Mesendoderm (in vitro differentiated cells): Measurements from ENCODE around the gene SPP2.

Source experiments
- DNase-seq: peaks from one replicate; pipeline ENCODE4 v3.0.0; 2013
- H2AK5ac ChIP-seq: 2 replicates; pipeline ENCODE4 v1.6.1; 2013; ENCODE audit warnings: low read length, inconsistent platforms
- H2BK120ac ChIP-seq: 2 replicates; pipeline ENCODE4 v1.6.1; 2013; ENCODE audit warnings: low read depth, mild to moderate bottlenecking, low read length, moderate library complexity, mixed read lengths
- H2BK15ac ChIP-seq: replicated peaks from 2 replicates; pipeline ENCODE4 v1.6.1; 2013; ENCODE audit warnings: low read depth, mild to moderate bottlenecking, moderate library complexity
- H2BK5ac ChIP-seq: 2 replicates; pipeline ENCODE4 v1.6.1; 2013; ENCODE audit warnings: low read length, inconsistent platforms
- H3K18ac ChIP-seq: 2 replicates; pipeline ENCODE4 v1.6.1; 2013; ENCODE audit warnings: mild to moderate bottlenecking, low read length, mixed read lengths
- H3K23ac ChIP-seq: one replicate; pipeline ENCODE4 v1.6.1; 2013; ENCODE audit warnings: low read length
- H3K27ac ChIP-seq: 2 replicates; pipeline ENCODE4 v1.5.1; 2013; ENCODE audit warnings: low read depth, mild to moderate bottlenecking, inconsistent platforms, low read length, moderate library complexity
- H3K27me3 ChIP-seq: 2 replicates; pipeline ENCODE4 v1.6.1; 2013; ENCODE audit warnings: low read length, control low read depth, mild to moderate bottlenecking, inconsistent platforms; ENCODE audit not compliant: insufficient read depth, poor library complexity
- H3K36me3 ChIP-seq: 2 replicates; pipeline ENCODE4 v1.6.1; 2013; ENCODE audit warnings: low read length, inconsistent platforms; ENCODE audit not compliant: control insufficient read depth, insufficient read depth
- H3K4ac ChIP-seq: one replicate; pipeline ENCODE4 v1.6.1; 2013; ENCODE audit warnings: low read depth, mild to moderate bottlenecking, low read length, moderate library complexity
- H3K4me1 ChIP-seq: 2 replicates; pipeline ENCODE4 v1.6.1; 2013; ENCODE audit warnings: low read depth, low read length, inconsistent platforms; ENCODE audit not compliant: control insufficient read depth
- H3K4me2 ChIP-seq: 2 replicates; pipeline ENCODE4 v1.6.1; 2013; ENCODE audit warnings: low read length
- H3K4me3 ChIP-seq: 2 replicates; pipeline ENCODE4 v1.5.1; 2013; ENCODE audit warnings: mild to moderate bottlenecking, low read length
- H3K56ac ChIP-seq: one replicate; pipeline ENCODE4 v1.6.1; 2013; ENCODE audit warnings: low read length
- H3K79me1 ChIP-seq: 2 replicates; pipeline ENCODE4 v1.6.1; 2013; ENCODE audit warnings: low read length, inconsistent platforms
- H3K79me2 ChIP-seq: 2 replicates; pipeline ENCODE4 v1.6.1; 2013; ENCODE audit warnings: mild to moderate bottlenecking, low read length; ENCODE audit not compliant: control insufficient read depth, insufficient read depth
- H3K9ac ChIP-seq: 2 replicates; pipeline ENCODE4 v1.6.1; 2013; ENCODE audit warnings: low read length, inconsistent platforms
- H4K5ac ChIP-seq: one replicate; pipeline ENCODE4 v1.6.1; 2013; ENCODE audit warnings: low read length
- H4K8ac ChIP-seq: one replicate; pipeline ENCODE4 v1.6.1; 2013; ENCODE audit warnings: low read depth, mild to moderate bottlenecking, control low read depth, low read length, moderate library complexity
- WGBS: extraction: QIAGEN DNeasy Blood & Tissue Kit; methylation state at CpG from one replicate; pipeline ENCODE4 v1.1.7; 2013; ENCODE audit warnings: low lambda C conversion rate, missing lambda C conversion rate; ENCODE audit not compliant: insufficient coverage; ENCODE audit errors: extremely low coverage; 5-methylcytosine and 5-hydroxymethylcytosine counted together

The SPP2 gene

DNA sequence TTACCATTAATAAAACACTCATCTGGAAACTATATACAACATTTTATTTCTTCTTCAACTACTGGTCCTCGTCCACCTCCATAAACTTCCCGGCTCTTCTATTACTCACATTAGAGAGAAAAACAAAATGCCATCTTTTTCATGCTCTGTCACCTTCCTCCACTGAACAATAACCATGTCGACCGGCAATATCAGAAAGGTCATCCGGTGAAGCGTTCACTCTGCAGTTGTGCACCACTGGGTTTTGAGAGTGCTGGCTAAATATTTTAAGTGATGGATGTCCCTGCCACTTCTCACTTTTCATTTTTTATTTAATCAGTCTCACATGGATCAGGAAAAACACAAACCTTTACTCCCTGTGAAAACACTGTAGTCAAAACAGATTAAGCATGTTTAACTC, 48.2 kb downstream of the SPP2 start:
- Histone ChIP-seq H3K4me2 (no peak overlapping the region), H3K79me1 (no peaks in the 10 kb centered on the region), H3K4me1 (no peaks in the 10 kb centered on the region), H2BK5ac (no peak overlapping the region), H3K4me3 (no peak overlapping the region), H4K8ac (no peak overlapping the region), H3K27me3 (no peaks in the 10 kb centered on the region), H3K36me3 (no peaks in the 10 kb centered on the region), H3K9ac (no peak overlapping the region), H3K79me2 (no peaks in the 10 kb centered on the region), H2BK120ac (no peak overlapping the region), H3K56ac (no peak overlapping the region), H2AK5ac (no peak overlapping the region), H4K5ac (no peak overlapping the region), H3K23ac (no peak overlapping the region), H3K4ac (no peak overlapping the region), H3K18ac (no peak overlapping the region), H3K27ac (no peak overlapping the region), H2BK15ac (no peak overlapping the region)
- no CpG with 5 or more reads among the region's 6 CpGs for WGBS
- no peak for DNase-seq

- Histone ChIP-seq H3K36me3 (no peaks in the 10 kb centered on the region), H3K4me2 (no peak overlapping the region), H3K79me1 (no peaks in the 10 kb centered on the region), H3K23ac (no peak overlapping the region), H2BK15ac (no peak overlapping the region), H4K5ac (no peak overlapping the region), H2AK5ac (no peak overlapping the region), H3K27ac (no peak overlapping the region), H4K8ac (no peak overlapping the region), H3K4me3 (no peak overlapping the region), H3K79me2 (no peaks in the 10 kb centered on the region), H3K18ac (no peak overlapping the region), H3K4ac (no peak overlapping the region), H3K4me1 (no peaks in the 10 kb centered on the region), H3K27me3 (no peaks in the 10 kb centered on the region), H2BK120ac (no peak overlapping the region), H3K56ac (no peak overlapping the region), H3K9ac (no peak overlapping the region), H2BK5ac (no peak overlapping the region)
- DNase-seq = no peak
- WGBS = no CpG with 5 or more reads among the region's 4 CpGs
Measured at GRCh38 chr2:234099266-234099665, 48.8 kb downstream of the SPP2 start.

- no peak overlapping the region for H3K27ac ChIP-seq
- H2AK5ac ChIP-seq = no peak overlapping the region
- no peak overlapping the region for H3K4me3 ChIP-seq
- no peak overlapping the region for H2BK120ac ChIP-seq
- H3K56ac ChIP-seq = no peak overlapping the region
- no peaks in the 10 kb centered on the region for H3K27me3 ChIP-seq
- no peaks in the 10 kb centered on the region for H3K79me2 ChIP-seq
- H3K4ac ChIP-seq = no peak overlapping the region
- no peak overlapping the region for H3K9ac ChIP-seq
- no peak overlapping the region for H3K18ac ChIP-seq
- no peak overlapping the region for H4K5ac ChIP-seq
- H3K4me2 ChIP-seq = no peak overlapping the region
- WGBS = no CpG with 5 or more reads among the region's 4 CpGs
- no peaks in the 10 kb centered on the region for H3K79me1 ChIP-seq
- H3K36me3 ChIP-seq = no peaks in the 10 kb centered on the region
- H2BK15ac ChIP-seq = no peak overlapping the region
- no peak overlapping the region for H2BK5ac ChIP-seq
- no peak overlapping the region for H3K23ac ChIP-seq
- no peak overlapping the region for H4K8ac ChIP-seq
- no peaks in the 10 kb centered on the region for H3K4me1 ChIP-seq
- DNase-seq = no peak
Measured at GRCh38 chr2:234100686-234101085, 50.2 kb downstream of the SPP2 start.

- no peak overlapping the region for H3K27ac ChIP-seq
- no CpG with 5 or more reads among the region's 3 CpGs for WGBS
- H4K5ac ChIP-seq = no peak overlapping the region
- no peak overlapping the region for H3K56ac ChIP-seq
- H3K4me3 ChIP-seq = no peak overlapping the region
- no peak overlapping the region for H3K23ac ChIP-seq
- no peak overlapping the region for H2BK120ac ChIP-seq
- H2BK5ac ChIP-seq = no peak overlapping the region
- H3K18ac ChIP-seq = no peak overlapping the region
- H3K4ac ChIP-seq = no peak overlapping the region
- no peak overlapping the region for H4K8ac ChIP-seq
- no peak overlapping the region for H2BK15ac ChIP-seq
- H3K79me1 ChIP-seq = no peaks in the 10 kb centered on the region
- no peaks in the 10 kb centered on the region for H3K4me1 ChIP-seq
- H3K9ac ChIP-seq = no peak overlapping the region
- no peak overlapping the region for H2AK5ac ChIP-seq
- DNase-seq = no peak
- no peaks in the 10 kb centered on the region for H3K79me2 ChIP-seq
- H3K4me2 ChIP-seq = no peak overlapping the region
- H3K27me3 ChIP-seq = no peaks in the 10 kb centered on the region
- H3K36me3 ChIP-seq = no peaks in the 10 kb centered on the region
Measured at GRCh38 chr2:234102112-234102511, 51.6 kb downstream of the SPP2 start.

- Histone ChIP-seq H4K5ac (no peak overlapping the region), H2BK5ac (no peak overlapping the region), H3K36me3 (no peaks in the 10 kb centered on the region), H2AK5ac (no peak overlapping the region), H3K27me3 (no peaks in the 10 kb centered on the region), H3K4me1 (no peaks in the 10 kb centered on the region), H2BK15ac (no peak overlapping the region), H3K9ac (no peak overlapping the region), H4K8ac (no peak overlapping the region), H3K56ac (no peak overlapping the region), H3K4ac (no peak overlapping the region), H3K27ac (no peak overlapping the region), H3K4me3 (no peak overlapping the region), H3K4me2 (no peak overlapping the region), H3K23ac (no peak overlapping the region), H2BK120ac (no peak overlapping the region), H3K79me1 (no peaks in the 10 kb centered on the region), H3K18ac (no peak overlapping the region), H3K79me2 (no peaks in the 10 kb centered on the region)
- no peak for DNase-seq
- WGBS = no CpG with 5 or more reads among the region's 1 CpG
Measured at GRCh38 chr2:234107861-234108260, 57.4 kb downstream of the SPP2 start.

GRCh38 chr2:234109321-234109720, 58.8 kb downstream of the SPP2 start:
- no peak overlapping the region for H2AK5ac ChIP-seq
- no peak overlapping the region for H2BK5ac ChIP-seq
- H3K56ac ChIP-seq = no peak overlapping the region
- H3K23ac ChIP-seq = no peak overlapping the region
- no peak overlapping the region for H3K4me3 ChIP-seq
- no peak overlapping the region for H3K9ac ChIP-seq
- H3K79me1 ChIP-seq = no peaks in the 10 kb centered on the region
- H3K27ac ChIP-seq = no peak overlapping the region
- H2BK120ac ChIP-seq = no peak overlapping the region
- H2BK15ac ChIP-seq = no peak overlapping the region
- H4K8ac ChIP-seq = no peak overlapping the region
- WGBS = no CpG with 5 or more reads among the region's 8 CpGs
- no peak overlapping the region for H4K5ac ChIP-seq
- H3K4ac ChIP-seq = no peak overlapping the region
- H3K27me3 ChIP-seq = no peaks in the 10 kb centered on the region
- H3K4me2 ChIP-seq = no peak overlapping the region
- no peaks in the 10 kb centered on the region for H3K79me2 ChIP-seq
- H3K18ac ChIP-seq = no peak overlapping the region
- H3K4me1 ChIP-seq = no peaks in the 10 kb centered on the region
- no peak for DNase-seq
- no peaks in the 10 kb centered on the region for H3K36me3 ChIP-seq
